Tibial nerve (tissue), 3 donors: ENCODE data around the gene ZNF431.

Experiments
- POLR2A ChIP-seq, 2 donors: fragments of 450-650 bp; IDR thresholded peaks; one replicate each; pipeline ENCODE4 v1.6.1; 2017; ENCODE audit warnings: antibody characterized with exemption in 2 of 2, mild to moderate bottlenecking in 2 of 2, moderate library complexity in 2 of 2
- TF ChIP-seq, protein P1 (sequence below), 5 experiments: fragments of 200-600 bp in 3 of 5; fragments of 450-650 bp in 2 of 5; sonication (generic) in 3 of 5; IDR thresholded peaks; one replicate each; pipeline ENCODE4 v1.5.1; 2016 to 2019; ENCODE audit warnings: antibody characterized with exemption in 5 of 5, mild to moderate bottlenecking in 3 of 5, moderate library complexity in 2 of 5

DNA sequence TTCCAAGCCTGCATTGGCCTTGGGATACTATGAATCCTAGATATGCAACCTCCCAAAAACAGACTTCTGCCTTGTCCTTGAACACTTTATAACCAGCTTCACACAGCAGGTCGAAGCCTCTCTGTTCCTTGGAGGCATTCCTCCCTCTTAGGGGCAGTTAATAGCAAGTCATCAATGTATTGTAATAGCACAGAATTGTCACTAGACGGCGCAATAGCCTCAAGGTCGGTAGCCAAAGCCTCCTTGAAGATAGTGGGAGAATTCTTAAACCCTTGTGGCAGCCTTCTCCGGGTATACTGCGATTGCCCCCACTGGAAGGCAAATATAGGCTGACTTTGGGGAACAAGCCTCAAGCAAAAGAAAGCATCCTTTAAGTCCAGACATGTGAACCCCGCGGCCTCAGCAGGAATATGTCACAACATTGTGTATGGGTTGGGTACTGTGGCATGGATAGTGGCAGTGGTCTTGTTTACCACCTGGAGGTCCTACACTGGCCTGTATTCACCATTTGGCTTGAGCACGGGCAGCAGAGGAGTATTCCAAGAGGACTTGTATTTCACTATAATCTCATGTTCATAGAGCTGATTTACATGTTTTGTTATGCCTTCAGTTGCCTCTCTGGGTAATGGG is 61.1 kb downstream of the ZNF431 start:
- TF ChIP-seq, protein P1, sequence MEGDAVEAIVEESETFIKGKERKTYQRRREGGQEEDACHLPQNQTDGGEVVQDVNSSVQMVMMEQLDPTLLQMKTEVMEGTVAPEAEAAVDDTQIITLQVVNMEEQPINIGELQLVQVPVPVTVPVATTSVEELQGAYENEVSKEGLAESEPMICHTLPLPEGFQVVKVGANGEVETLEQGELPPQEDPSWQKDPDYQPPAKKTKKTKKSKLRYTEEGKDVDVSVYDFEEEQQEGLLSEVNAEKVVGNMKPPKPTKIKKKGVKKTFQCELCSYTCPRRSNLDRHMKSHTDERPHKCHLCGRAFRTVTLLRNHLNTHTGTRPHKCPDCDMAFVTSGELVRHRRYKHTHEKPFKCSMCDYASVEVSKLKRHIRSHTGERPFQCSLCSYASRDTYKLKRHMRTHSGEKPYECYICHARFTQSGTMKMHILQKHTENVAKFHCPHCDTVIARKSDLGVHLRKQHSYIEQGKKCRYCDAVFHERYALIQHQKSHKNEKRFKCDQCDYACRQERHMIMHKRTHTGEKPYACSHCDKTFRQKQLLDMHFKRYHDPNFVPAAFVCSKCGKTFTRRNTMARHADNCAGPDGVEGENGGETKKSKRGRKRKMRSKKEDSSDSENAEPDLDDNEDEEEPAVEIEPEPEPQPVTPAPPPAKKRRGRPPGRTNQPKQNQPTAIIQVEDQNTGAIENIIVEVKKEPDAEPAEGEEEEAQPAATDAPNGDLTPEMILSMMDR (IDR thresholded peaks at IDR 0.05) = peak; percentile 43 to 59 (median 53)
- no peak for TF ChIP-seq POLR2A (IDR thresholded peaks at IDR 0.05)
